Measurements from ENCODE around the gene LCN2.

DNA sequence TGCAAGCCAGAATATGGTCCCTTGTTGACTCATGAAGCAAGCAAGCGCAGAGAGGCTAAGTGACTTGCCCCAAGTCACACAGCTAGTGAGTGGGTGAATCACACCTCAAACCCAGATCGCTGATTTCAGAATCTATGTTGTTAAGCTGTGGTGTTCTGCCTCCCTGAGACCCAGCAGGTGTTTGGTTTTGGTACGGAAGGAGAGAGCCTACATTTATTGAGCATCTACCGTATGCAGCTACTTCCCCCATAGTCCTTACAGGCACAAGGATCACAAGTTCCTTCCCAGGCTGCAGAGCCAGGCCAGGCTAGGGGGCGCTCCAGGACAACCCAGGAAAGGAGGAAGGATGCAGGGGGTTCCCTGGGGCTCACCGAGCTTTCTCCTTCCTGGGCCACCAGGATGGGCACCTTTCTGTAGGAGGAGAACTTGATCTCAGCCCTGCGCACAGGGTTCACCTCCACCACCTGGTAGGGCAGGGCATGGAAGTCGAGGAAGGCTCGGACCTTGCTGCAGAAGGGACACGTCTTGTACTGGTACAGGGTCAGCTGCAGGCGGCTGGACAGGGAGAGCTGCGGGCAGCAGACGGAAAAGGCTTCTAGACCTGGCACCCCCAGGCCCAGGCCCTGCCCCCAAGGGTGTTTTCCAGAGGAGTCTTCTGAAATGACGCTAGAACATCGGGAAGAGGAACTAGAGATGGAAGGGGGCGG, 24.2 kb upstream of the LCN2 start:
- TF ChIP-seq CTCF (IDR thresholded peaks at IDR 0.05) (peak; percentile 21 to 48 (median 41)), POLR2A (IDR thresholded peaks at IDR 0.05) (no peak)

Data from adrenal gland (tissue), 5 donors.